AG04450 (cell line): Measurements from ENCODE around the gene HYI. TPM values are rescaled to one million over a fixed set of nuclear protein-coding genes. Genes with fewer than 3 reads are reported as not detected.

ENCODE experiments used
- CTCF ChIA-PET: fragments of 300-600, 350-600 bp; formaldehyde crosslinking; extraction: SDS; loops from one replicate; lab custom pipeline; 2022; ENCODE audit warnings: antibody characterized with exemption, inconsistent platforms; lab: Charles Lee
- POLR2A ChIA-PET: fragments of 350-600 bp; formaldehyde crosslinking; extraction: SDS; loops from one replicate; lab custom pipeline; 2021; ENCODE audit warnings: antibody characterized with exemption, inconsistent platforms; lab: Yijun Ruan, JAX
- DNase-seq: peaks from one replicate; pipeline ENCODE4 v3.0.0-alpha.2; 2011; ENCODE audit warnings: low read depth, low spot score
- H3K27ac ChIP-seq: one replicate; pipeline ENCODE4 v1.5.1; 2012; ENCODE audit warnings: low read depth, low read length, control low read depth
- H3K27me3 ChIP-seq: one replicate; pipeline ENCODE4 v1.6.0; 2012; ENCODE audit warnings: low read length; ENCODE audit not compliant: control insufficient read depth, insufficient read depth
- H3K4me3 ChIP-seq: 2 replicates; pipeline ENCODE4 v1.5.1; 2011; ENCODE audit warnings: mild to moderate bottlenecking, low read depth, low read length, control low read depth
- H3K9me3 ChIP-seq: 2 replicates; pipeline ENCODE4 v1.5.1; 2012; ENCODE audit warnings: low read length; ENCODE audit not compliant: control insufficient read depth, insufficient read depth
- polyA plus RNA-seq: library from polyadenylated mRNA; depleted of rRNA; stranded (reverse); fragments of >200 nt; gene quantifications from 2 replicates; pipeline ENCODE4 v1.2.3, GENCODE V29; 2011
- TF ChIP-seq, protein P1 (sequence below): IDR thresholded peaks from 2 replicates; pipeline ENCODE4 v1.5.1; 2011; ENCODE audit warnings: low read depth, low read length, control low read depth, inconsistent platforms

The HYI gene
- polyA plus RNA-seq, 1 experiment, result 22.8 TPM

DNA sequence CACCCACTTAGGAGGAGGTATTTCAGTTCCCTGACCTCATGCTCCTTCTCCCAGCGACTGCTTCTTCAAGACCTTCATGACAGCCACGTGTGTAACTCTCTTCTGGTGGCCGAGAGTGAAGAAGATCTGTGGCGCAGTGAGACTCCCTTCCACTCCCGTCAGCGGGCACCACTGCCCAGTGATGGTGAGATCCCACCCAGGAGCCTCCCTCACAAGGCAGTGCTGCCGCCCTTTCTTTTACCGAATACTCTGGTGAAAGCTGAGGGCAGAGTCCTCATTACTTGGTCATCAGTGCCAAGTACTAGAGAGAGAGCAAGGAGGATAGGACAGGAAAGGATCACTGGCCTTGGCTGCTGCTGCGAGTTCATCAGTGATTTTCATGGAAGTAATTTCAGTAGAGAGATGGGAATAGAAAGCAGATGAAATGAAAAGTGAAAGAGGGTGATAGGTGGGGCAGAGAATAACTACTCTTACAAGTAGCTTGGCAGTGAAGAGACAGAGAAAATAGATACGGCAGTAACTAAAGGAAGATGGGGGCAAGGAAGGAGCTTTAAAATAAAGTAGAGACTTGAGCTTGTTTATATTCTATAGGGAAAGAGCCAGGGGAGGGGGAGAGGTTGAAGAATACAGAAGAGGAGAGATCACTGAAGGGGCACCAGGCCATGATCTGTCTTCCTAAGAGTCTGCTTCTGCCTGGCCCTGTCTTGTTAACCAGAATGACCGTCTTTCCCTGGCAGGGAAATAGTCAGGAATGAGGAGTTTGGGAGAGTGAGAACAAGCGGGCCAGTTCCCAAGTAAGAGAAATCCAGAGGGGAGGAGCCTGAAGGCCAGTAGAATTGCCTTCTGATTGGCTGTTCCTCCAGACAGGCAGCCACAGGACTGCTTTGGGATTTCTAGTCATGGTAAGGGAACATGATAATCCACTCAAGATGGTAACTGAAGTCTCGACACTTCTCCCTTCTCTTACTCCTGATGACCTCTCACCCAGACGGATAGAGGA, 18.3 kb downstream of the HYI start:
- Histone ChIP-seq H3K27me3 (no peaks in the 10 kb centered on the region), H3K9me3 (no peaks in the 10 kb centered on the region), H3K4me3 (no peak overlapping the region), H3K27ac (no peak overlapping the region)
- TF ChIP-seq, protein P1, sequence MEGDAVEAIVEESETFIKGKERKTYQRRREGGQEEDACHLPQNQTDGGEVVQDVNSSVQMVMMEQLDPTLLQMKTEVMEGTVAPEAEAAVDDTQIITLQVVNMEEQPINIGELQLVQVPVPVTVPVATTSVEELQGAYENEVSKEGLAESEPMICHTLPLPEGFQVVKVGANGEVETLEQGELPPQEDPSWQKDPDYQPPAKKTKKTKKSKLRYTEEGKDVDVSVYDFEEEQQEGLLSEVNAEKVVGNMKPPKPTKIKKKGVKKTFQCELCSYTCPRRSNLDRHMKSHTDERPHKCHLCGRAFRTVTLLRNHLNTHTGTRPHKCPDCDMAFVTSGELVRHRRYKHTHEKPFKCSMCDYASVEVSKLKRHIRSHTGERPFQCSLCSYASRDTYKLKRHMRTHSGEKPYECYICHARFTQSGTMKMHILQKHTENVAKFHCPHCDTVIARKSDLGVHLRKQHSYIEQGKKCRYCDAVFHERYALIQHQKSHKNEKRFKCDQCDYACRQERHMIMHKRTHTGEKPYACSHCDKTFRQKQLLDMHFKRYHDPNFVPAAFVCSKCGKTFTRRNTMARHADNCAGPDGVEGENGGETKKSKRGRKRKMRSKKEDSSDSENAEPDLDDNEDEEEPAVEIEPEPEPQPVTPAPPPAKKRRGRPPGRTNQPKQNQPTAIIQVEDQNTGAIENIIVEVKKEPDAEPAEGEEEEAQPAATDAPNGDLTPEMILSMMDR, result no peak
- POLR2A ChIA-PET, result no interaction called here
- DNase-seq, result peak; percentile 20
- CTCF ChIA-PET, result interaction anchor here (0.7 to 1.6 kb wide), 3 partner anchors 197 to 208 kb away, joined by 3 to 4 read pairs (median 3); no protein-coding TSS in a partner anchor

DNA sequence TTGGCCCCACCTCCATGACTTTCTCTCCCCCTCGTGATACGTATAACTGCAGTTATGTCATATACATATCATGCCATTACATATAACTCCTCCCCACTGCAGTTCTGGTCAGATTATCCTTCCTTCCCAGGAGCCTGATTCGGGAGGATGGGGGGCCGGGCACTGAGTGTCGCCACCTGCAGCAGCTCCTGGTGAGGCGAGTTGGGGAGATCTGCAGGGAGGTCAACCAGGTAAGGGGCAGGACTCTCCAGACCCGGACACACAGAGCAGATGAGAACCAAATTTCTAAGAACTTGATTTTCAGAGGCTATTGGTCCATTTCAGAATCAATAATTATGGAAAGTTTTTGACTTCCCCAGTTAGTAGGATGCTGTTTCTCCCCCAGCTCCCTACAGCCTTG, 19.5 kb downstream of the HYI start:
- TF ChIP-seq, protein P1, result no peak
- Histone ChIP-seq H3K9me3 (no peaks in the 10 kb centered on the region), H3K27me3 (no peaks in the 10 kb centered on the region), H3K27ac (no peak overlapping the region), H3K4me3 (no peak overlapping the region)
- no peak for DNase-seq
- CTCF ChIA-PET, result no interaction called here
- POLR2A ChIA-PET, result no interaction called here

DNA sequence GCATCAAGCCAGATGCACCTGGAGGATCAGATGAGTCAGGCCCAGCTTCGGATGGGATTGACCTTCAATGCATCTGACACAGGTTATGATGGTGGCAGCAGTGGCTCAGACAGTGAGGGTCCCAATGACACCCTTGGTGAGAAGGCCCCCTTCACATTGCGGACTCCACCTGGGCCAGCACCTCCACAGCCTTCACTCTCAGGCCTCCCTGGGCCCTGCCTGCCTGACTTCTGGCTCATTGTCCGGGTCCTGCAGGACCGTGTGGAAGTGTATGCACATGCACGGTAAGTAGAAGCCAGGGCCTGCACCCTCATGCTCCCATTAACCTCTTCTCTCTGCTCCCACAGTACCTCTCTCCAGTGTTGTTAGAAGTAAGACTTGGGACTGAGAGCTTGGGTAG, 20.8 kb downstream of the HYI start:
- H3K27me3 ChIP-seq, result no peaks in the 10 kb centered on the region
- no peak for DNase-seq
- POLR2A ChIA-PET, result no interaction called here
- no peak overlapping the region for H3K27ac ChIP-seq
- TF ChIP-seq, protein P1, result no peak
- CTCF ChIA-PET, result no interaction called here
- H3K9me3 ChIP-seq, result no peaks in the 10 kb centered on the region
- no peak overlapping the region for H3K4me3 ChIP-seq

DNA sequence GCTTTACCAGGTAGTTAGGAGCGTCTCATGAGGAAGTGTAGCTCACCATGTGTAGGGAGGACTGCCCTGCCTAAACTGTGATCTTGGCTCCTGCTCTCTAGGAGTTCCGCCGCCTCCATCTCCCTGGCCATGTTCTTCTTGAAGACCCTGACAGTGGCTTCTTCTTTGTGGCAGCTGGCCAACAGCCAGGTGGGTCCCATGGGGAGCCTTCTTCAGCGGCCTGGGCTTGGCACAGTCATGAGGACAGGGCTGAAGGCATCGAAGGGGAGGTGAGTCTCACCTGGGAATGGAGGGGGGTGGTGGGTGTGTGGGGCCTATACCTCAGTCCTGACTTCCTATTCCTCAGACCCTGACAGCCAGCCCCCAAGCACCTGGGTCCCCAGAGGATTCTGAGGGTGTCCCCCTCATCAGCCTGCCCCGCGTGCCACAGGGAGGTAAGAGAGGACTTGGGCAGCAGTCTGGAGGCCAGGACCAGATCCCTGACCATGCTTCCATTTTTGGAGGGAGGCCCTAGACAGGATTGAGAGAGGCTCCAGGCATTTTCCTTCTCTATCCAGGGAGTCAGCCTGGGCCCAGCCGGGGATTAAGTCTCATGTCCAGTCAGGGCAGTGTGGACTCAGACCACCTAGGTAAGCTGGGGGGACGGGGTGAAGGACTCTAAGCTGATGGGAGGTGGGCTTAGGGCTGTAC, 21.4 kb downstream of the HYI start:
- CTCF ChIA-PET, result no interaction called here
- H3K27ac ChIP-seq, result no peak overlapping the region
- TF ChIP-seq, protein P1, result no peak
- no peak for DNase-seq
- H3K9me3 ChIP-seq, result no peaks in the 10 kb centered on the region
- H3K4me3 ChIP-seq, result no peak overlapping the region
- no peaks in the 10 kb centered on the region for H3K27me3 ChIP-seq
- POLR2A ChIA-PET, result no interaction called here

DNA sequence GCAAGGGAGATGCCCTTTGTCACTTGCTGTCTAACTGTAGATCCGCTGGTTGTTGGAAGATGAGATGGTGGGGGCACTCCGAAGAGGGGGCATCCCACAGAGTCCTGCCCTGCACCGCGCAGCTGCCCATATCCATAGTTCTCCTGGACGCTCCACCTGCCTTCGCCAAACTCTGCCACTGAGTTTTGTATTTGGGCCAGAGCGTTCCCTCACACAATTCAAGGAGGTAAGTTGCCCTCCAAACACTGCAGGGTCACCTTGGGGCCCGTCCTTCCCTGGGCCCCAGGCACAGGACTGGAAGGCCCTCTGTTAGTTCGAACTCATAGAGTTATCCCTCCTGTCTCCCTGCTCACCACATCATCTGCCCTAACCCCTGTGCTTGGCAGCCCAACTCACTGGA, 22.1 kb downstream of the HYI start:
- H3K4me3 ChIP-seq, result no peak overlapping the region
- TF ChIP-seq, protein P1, result no peak
- no peaks in the 10 kb centered on the region for H3K27me3 ChIP-seq
- ChIA-PET CTCF (no interaction called here), POLR2A (no interaction called here)
- no peaks in the 10 kb centered on the region for H3K9me3 ChIP-seq
- no peak overlapping the region for H3K27ac ChIP-seq
- DNase-seq, result no peak
